Stimulated activated naive B cell treated with anti-CD40 and anti-IgM and Interleukin-4, amounts not matched to agents 10 μg/mL and 1 μg/mL and 100 μg/mL, for 72 hours (primary cell): ENCODE results near the gene ZNF41.

ENCODE experiments used
- ATAC-seq, 2 donors: fragments of 150-1000 bp; cut with Tn5 transposase; replicated peaks; 2 replicates each; pipeline ENCODE4 v1.10.0; 2021; ENCODE audit warnings: moderate library complexity in 1 of 2
- DNase-seq: peaks from one replicate; pipeline ENCODE4 v3.0.0; 2021
- H3K27ac Mint-ChIP-seq: one replicate; pipeline ENCODE4 v1.8.0; 2022; ENCODE audit warnings: mild to moderate bottlenecking, mixed read lengths
- H3K27me3 Mint-ChIP-seq, 2 donors: one replicate each; pipeline ENCODE4 v1.8.0; 2022; ENCODE audit warnings: mixed read lengths in 2 of 2
- H3K36me3 Mint-ChIP-seq, 2 donors: one replicate each; pipeline ENCODE4 v1.8.0; 2022; ENCODE audit warnings: mixed read lengths in 2 of 2, mild to moderate bottlenecking in 1 of 2
- H3K4me1 Mint-ChIP-seq, 2 donors: one replicate each; pipeline ENCODE4 v1.8.0; 2022; ENCODE audit warnings: mixed read lengths in 2 of 2, mild to moderate bottlenecking in 1 of 2
- H3K4me3 Mint-ChIP-seq, 2 donors: one replicate each; pipeline ENCODE4 v1.8.0; 2022; ENCODE audit warnings: mild to moderate bottlenecking in 2 of 2, mixed read lengths in 2 of 2, moderate library complexity in 1 of 2
- H3K9me3 Mint-ChIP-seq, 2 donors: one replicate each; pipeline ENCODE4 v1.8.0; 2022; ENCODE audit warnings: mixed read lengths in 2 of 2, mild to moderate bottlenecking in 1 of 2

ZNF41 gene

GRCh38 chrX:47480576-47480975 is 2.4 kb downstream of the ZNF41 start:
- no peak for ATAC-seq
- Mint-ChIP-seq H3K27ac (no peak overlapping the region), H3K9me3 (peaks cover 0 to 6% of the 10 kb centered on the region in 2 donors), H3K27me3 (peaks cover 0 to 4% of the 10 kb centered on the region in 2 donors), H3K4me3 (no peak overlapping the region), H3K4me1 (peaks cover 20 to 35% of the 10 kb centered on the region in 2 donors), H3K36me3 (peaks cover 8 to 19% of the 10 kb centered on the region in 2 donors)
- no peak for DNase-seq

- Mint-ChIP-seq H3K27ac (no peak overlapping the region), H3K27me3 (no peaks in the 10 kb centered on the region), H3K36me3 (peaks cover 8 to 13% of the 10 kb centered on the region in 2 donors), H3K4me1 (peaks cover 3 to 7% of the 10 kb centered on the region in 2 donors), H3K9me3 (no peaks in the 10 kb centered on the region), H3K4me3 (no peak overlapping the region)
- DNase-seq (no peak), ATAC-seq (no peak)
These were observed 7.5 kb downstream of the ZNF41 start for GRCh38 chrX:47475476-47475875.

GRCh38 chrX:47467106-47467505 is 15.9 kb downstream of the ZNF41 start:
- H3K27ac Mint-ChIP-seq, result no peak overlapping the region
- no peaks in the 10 kb centered on the region for H3K27me3 Mint-ChIP-seq
- H3K4me1 Mint-ChIP-seq, result peaks cover 3 to 10% of the 10 kb centered on the region in 2 donors
- ATAC-seq, result no peak
- DNase-seq, result no peak
- no peak overlapping the region for H3K4me3 Mint-ChIP-seq
- peaks cover 0 to 6% of the 10 kb centered on the region in 2 donors for H3K9me3 Mint-ChIP-seq
- peaks cover 14 to 26% of the 10 kb centered on the region in 2 donors for H3K36me3 Mint-ChIP-seq

GRCh38 chrX:47460561-47460960 is 22.5 kb downstream of the ZNF41 start:
- no peak for DNase-seq
- Mint-ChIP-seq H3K9me3 (peaks cover 0 to 7% of the 10 kb centered on the region in 2 donors), H3K36me3 (peaks cover 26 to 45% of the 10 kb centered on the region in 2 donors), H3K4me3 (no peak overlapping the region), H3K4me1 (peaks cover 0 to 6% of the 10 kb centered on the region in 2 donors), H3K27me3 (no peaks in the 10 kb centered on the region), H3K27ac (peak overlapping the region; percentile 20)
- no peak for ATAC-seq

GRCh38 chrX:47458528-47458927 is 24.5 kb downstream of the ZNF41 start:
- ATAC-seq (no peak), DNase-seq (no peak)
- Mint-ChIP-seq H3K9me3 (peaks cover 0 to 7% of the 10 kb centered on the region in 2 donors), H3K4me1 (no peaks in the 10 kb centered on the region), H3K27me3 (no peaks in the 10 kb centered on the region), H3K4me3 (no peak overlapping the region), H3K27ac (no peak overlapping the region), H3K36me3 (peaks cover 32 to 56% of the 10 kb centered on the region in 2 donors)

- Mint-ChIP-seq H3K4me3 (no peak overlapping the region), H3K4me1 (no peaks in the 10 kb centered on the region), H3K36me3 (peaks cover 38 to 67% of the 10 kb centered on the region in 2 donors), H3K27ac (no peak overlapping the region), H3K9me3 (peaks cover 0 to 3% of the 10 kb centered on the region in 2 donors), H3K27me3 (no peaks in the 10 kb centered on the region)
- DNase-seq (no peak), ATAC-seq (no peak)
These were observed 26.9 kb downstream of the ZNF41 start for GRCh38 chrX:47456080-47456479.

- H3K4me3 Mint-ChIP-seq, result no peak overlapping the region
- no peaks in the 10 kb centered on the region for H3K4me1 Mint-ChIP-seq
- H3K36me3 Mint-ChIP-seq, result peaks cover 61 to 89% of the 10 kb centered on the region in 2 donors
- no peak for ATAC-seq
- H3K27me3 Mint-ChIP-seq, result no peaks in the 10 kb centered on the region
- peaks cover 7 to 29% of the 10 kb centered on the region in 2 donors for H3K9me3 Mint-ChIP-seq
- DNase-seq, result no peak
- H3K27ac Mint-ChIP-seq, result no peak overlapping the region
These were observed 30.9 kb downstream of the ZNF41 start for GRCh38 chrX:47452112-47452511.

GRCh38 chrX:47448165-47448806 is 34.7 kb downstream of the ZNF41 start:
- ATAC-seq, result no peak
- H3K27me3 Mint-ChIP-seq, result no peaks in the 10 kb centered on the region
- peaks cover 55 to 84% of the 10 kb centered on the region in 2 donors for H3K36me3 Mint-ChIP-seq

GRCh38 chrX:47447607-47448006 is 35.4 kb downstream of the ZNF41 start:
- Mint-ChIP-seq H3K4me3 (no peak overlapping the region), H3K9me3 (peaks cover 9 to 34% of the 10 kb centered on the region in 2 donors), H3K36me3 (peaks cover 54 to 77% of the 10 kb centered on the region in 2 donors), H3K27me3 (no peaks in the 10 kb centered on the region), H3K4me1 (no peaks in the 10 kb centered on the region), H3K27ac (no peak overlapping the region)
- no peak for DNase-seq
- ATAC-seq, result no peak

More at GRCh38 chrX:47448165-47448806, 34.7 kb downstream of the ZNF41 start:
- Mint-ChIP-seq H3K9me3 (peaks cover 9 to 34% of the 10 kb centered on the region in 2 donors), H3K4me3 (no peak overlapping the region), H3K27ac (no peak overlapping the region), H3K4me1 (no peaks in the 10 kb centered on the region)
- no peak for DNase-seq

GRCh38 chrX:47446971-47447370 is 36.1 kb downstream of the ZNF41 start:
- no peak overlapping the region for H3K4me3 Mint-ChIP-seq
- peaks cover 48 to 72% of the 10 kb centered on the region in 2 donors for H3K36me3 Mint-ChIP-seq
- DNase-seq (no peak), ATAC-seq (no peak)
- H3K9me3 Mint-ChIP-seq, result peaks cover 10 to 34% of the 10 kb centered on the region in 2 donors
- no peaks in the 10 kb centered on the region for H3K27me3 Mint-ChIP-seq
- H3K4me1 Mint-ChIP-seq, result no peaks in the 10 kb centered on the region
- no peak overlapping the region for H3K27ac Mint-ChIP-seq

GRCh38 chrX:47446431-47446830 is 36.6 kb downstream of the ZNF41 start:
- no peaks in the 10 kb centered on the region for H3K4me1 Mint-ChIP-seq
- H3K9me3 Mint-ChIP-seq, result peaks cover 11 to 34% of the 10 kb centered on the region in 2 donors
- H3K4me3 Mint-ChIP-seq, result no peak overlapping the region
- ATAC-seq (peak; percentile 31 to 57), DNase-seq (no peak)
- peaks cover 48 to 68% of the 10 kb centered on the region in 2 donors for H3K36me3 Mint-ChIP-seq
- H3K27me3 Mint-ChIP-seq, result no peaks in the 10 kb centered on the region
- H3K27ac Mint-ChIP-seq, result no peak overlapping the region

- Mint-ChIP-seq H3K27ac (no peak overlapping the region), H3K27me3 (no peaks in the 10 kb centered on the region), H3K4me1 (no peaks in the 10 kb centered on the region), H3K36me3 (peaks cover 0 to 2% of the 10 kb centered on the region in 2 donors), H3K9me3 (no peaks in the 10 kb centered on the region), H3K4me3 (no peak overlapping the region)
- DNase-seq (no peak), ATAC-seq (no peak)
These were observed 52.1 kb downstream of the ZNF41 start for GRCh38 chrX:47430925-47431324.

- ATAC-seq (no peak), DNase-seq (no peak)
- no peak overlapping the region for H3K4me3 Mint-ChIP-seq
- no peak overlapping the region for H3K27ac Mint-ChIP-seq
- H3K36me3 Mint-ChIP-seq, result peaks cover 2 to 15% of the 10 kb centered on the region in 2 donors
- peaks cover 10 to 11% of the 10 kb centered on the region in 2 donors for H3K4me1 Mint-ChIP-seq
- H3K27me3 Mint-ChIP-seq, result peaks cover 0 to 4% of the 10 kb centered on the region in 2 donors
- peaks cover 0 to 11% of the 10 kb centered on the region in 2 donors for H3K9me3 Mint-ChIP-seq
These were observed 60.6 kb downstream of the ZNF41 start for GRCh38 chrX:47422444-47422843.

GRCh38 chrX:47420962-47421361 is 62.1 kb downstream of the ZNF41 start:
- Mint-ChIP-seq H3K9me3 (peaks cover 0 to 11% of the 10 kb centered on the region in 2 donors), H3K27ac (peak overlapping the region; percentile 63), H3K36me3 (peaks cover 6 to 15% of the 10 kb centered on the region in 2 donors), H3K27me3 (peaks cover 0 to 4% of the 10 kb centered on the region in 2 donors), H3K4me3 (no peak overlapping the region), H3K4me1 (peaks cover 10 to 11% of the 10 kb centered on the region in 2 donors)
- ATAC-seq, result peak; percentile 55 to 76
- no peak for DNase-seq

- Mint-ChIP-seq H3K27me3 (peaks cover 0 to 4% of the 10 kb centered on the region in 2 donors), H3K36me3 (peaks cover 6 to 15% of the 10 kb centered on the region in 2 donors), H3K4me1 (peaks cover 10 to 11% of the 10 kb centered on the region in 2 donors), H3K27ac (no peak overlapping the region), H3K9me3 (peaks cover 0 to 11% of the 10 kb centered on the region in 2 donors), H3K4me3 (no peak overlapping the region)
- DNase-seq (no peak), ATAC-seq (no peak)
These were observed 62.8 kb downstream of the ZNF41 start for GRCh38 chrX:47420265-47420664.
